HEK293T (cell line): Measurements from ENCODE around the gene KCNK2.

Experiments used
- ARNT ChIP-seq: fragments of 450-650 bp; IDR thresholded peaks from 2 replicates; pipeline ENCODE4 v1.6.1; 2017; ENCODE audit warnings: mild to moderate bottlenecking
- BHLHE40 ChIP-seq: fragments of 450-650 bp; IDR thresholded peaks from 2 replicates; pipeline ENCODE4 v1.6.1; 2016; ENCODE audit warnings: mild to moderate bottlenecking, moderate library complexity, borderline replicate concordance
- CTBP1 ChIP-seq: fragments of 450-650 bp; IDR thresholded peaks from 2 replicates; pipeline ENCODE4 v1.6.1; 2016; ENCODE audit warnings: borderline replicate concordance
- ELF4 ChIP-seq: fragments of 450-650 bp; IDR thresholded peaks from 2 replicates; pipeline ENCODE4 v1.6.1; 2017; ENCODE audit warnings: antibody characterized with exemption
- FOXA1 ChIP-seq: fragments of 450-650 bp; IDR thresholded peaks from 2 replicates; pipeline ENCODE4 v1.6.1; 2016; ENCODE audit warnings: mild to moderate bottlenecking
- FOXM1 ChIP-seq: fragments of 450-650 bp; IDR thresholded peaks from 2 replicates; pipeline ENCODE4 v1.6.1; 2017; ENCODE audit warnings: mild to moderate bottlenecking, borderline replicate concordance
- HDGF ChIP-seq: fragments of 450-650 bp; IDR thresholded peaks from 2 replicates; pipeline ENCODE4 v1.6.1; 2017; ENCODE audit warnings: antibody characterized with exemption, borderline replicate concordance
- LEF1 ChIP-seq: fragments of 450-650 bp; IDR thresholded peaks from 2 replicates; pipeline ENCODE4 v1.6.1; 2017; ENCODE audit warnings: mild to moderate bottlenecking, borderline replicate concordance
- NFRKB ChIP-seq: fragments of 450-650 bp; IDR thresholded peaks from 2 replicates; pipeline ENCODE4 v1.6.1; 2016; ENCODE audit warnings: mild to moderate bottlenecking, moderate library complexity
- SP1 ChIP-seq: fragments of 450-650 bp; IDR thresholded peaks from 2 replicates; pipeline ENCODE4 v1.6.1; 2017
- SUZ12 ChIP-seq: fragments of 450-650 bp; IDR thresholded peaks from 2 replicates; pipeline ENCODE4 v1.6.1; 2016; ENCODE audit warnings: mild to moderate bottlenecking
- TARDBP ChIP-seq: fragments of 450-650 bp; IDR thresholded peaks from 2 replicates; pipeline ENCODE4 v1.6.1; 2016
- ZNF384 ChIP-seq: fragments of 450-650 bp; IDR thresholded peaks from 2 replicates; pipeline ENCODE4 v1.6.1; 2016
- TF ChIP-seq, protein P1 (sequence below): fragments of 450-650 bp; IDR thresholded peaks from 2 replicates; pipeline ENCODE4 v1.6.1; 2016

DNA sequence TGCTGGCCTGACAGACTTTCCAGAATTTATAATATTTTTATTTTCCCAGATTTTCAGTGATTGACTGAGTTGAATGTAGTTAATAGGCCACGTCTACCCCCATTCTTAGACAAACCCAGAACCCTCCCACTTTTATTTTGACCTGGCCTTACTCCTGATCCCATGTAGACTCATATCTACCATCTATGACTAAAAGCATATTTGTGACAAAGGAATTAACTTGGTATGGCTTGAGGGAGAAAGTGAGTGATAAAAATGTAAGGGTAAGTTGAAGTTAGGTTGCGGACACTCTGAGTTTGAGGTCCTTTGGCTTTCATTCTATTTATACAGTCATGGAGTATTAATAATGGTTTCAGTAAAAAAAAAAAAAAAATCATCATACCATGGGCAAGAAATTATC, 168.4 kb downstream of the KCNK2 start:
- TF ChIP-seq ARNT, result no peak
- no peak for TF ChIP-seq SP1
- no peak for TF ChIP-seq TARDBP
- no peak for TF ChIP-seq FOXA1
- TF ChIP-seq BHLHE40, result no peak
- no peak for TF ChIP-seq ELF4
- TF ChIP-seq, protein P1, sequence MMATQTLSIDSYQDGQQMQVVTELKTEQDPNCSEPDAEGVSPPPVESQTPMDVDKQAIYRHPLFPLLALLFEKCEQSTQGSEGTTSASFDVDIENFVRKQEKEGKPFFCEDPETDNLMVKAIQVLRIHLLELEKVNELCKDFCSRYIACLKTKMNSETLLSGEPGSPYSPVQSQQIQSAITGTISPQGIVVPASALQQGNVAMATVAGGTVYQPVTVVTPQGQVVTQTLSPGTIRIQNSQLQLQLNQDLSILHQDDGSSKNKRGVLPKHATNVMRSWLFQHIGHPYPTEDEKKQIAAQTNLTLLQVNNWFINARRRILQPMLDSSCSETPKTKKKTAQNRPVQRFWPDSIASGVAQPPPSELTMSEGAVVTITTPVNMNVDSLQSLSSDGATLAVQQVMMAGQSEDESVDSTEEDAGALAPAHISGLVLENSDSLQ, result no peak
- no peak for TF ChIP-seq LEF1
- no peak for TF ChIP-seq NFRKB
- no peak for TF ChIP-seq CTBP1
- no peak for TF ChIP-seq FOXM1
- TF ChIP-seq HDGF, result no peak
- no peak for TF ChIP-seq ZNF384
- no peak for TF ChIP-seq SUZ12
